Amygdala (tissue), 56 donors: ENCODE data around the gene AGAP3.

Experiments used
- DNase-seq, 56 donors: peaks; one replicate each; lab custom pipeline; 2025; lab: John Stamatoyannopoulos, UW

The AGAP3 gene

DNA sequence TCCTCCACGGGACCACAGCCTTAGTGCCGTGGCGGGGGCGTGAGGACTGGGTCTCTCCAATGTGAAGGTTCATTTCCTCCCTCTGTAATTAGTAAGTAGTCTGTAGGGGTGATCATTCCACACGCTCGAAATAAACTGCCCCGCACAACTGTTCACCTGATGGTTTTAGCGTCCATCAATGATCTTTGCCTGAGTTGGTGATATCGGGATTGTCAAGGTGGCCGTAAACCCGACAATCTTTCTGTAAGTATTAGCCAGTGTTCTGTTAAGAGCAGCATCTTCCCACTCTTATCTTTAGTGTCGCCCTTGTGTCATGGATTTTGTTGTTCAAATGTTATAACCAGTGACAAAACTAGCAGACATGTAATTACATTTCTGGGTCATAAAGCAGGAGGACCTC is 17.7 kb downstream of the AGAP3 start:
- DNase-seq, result no peak

DNA sequence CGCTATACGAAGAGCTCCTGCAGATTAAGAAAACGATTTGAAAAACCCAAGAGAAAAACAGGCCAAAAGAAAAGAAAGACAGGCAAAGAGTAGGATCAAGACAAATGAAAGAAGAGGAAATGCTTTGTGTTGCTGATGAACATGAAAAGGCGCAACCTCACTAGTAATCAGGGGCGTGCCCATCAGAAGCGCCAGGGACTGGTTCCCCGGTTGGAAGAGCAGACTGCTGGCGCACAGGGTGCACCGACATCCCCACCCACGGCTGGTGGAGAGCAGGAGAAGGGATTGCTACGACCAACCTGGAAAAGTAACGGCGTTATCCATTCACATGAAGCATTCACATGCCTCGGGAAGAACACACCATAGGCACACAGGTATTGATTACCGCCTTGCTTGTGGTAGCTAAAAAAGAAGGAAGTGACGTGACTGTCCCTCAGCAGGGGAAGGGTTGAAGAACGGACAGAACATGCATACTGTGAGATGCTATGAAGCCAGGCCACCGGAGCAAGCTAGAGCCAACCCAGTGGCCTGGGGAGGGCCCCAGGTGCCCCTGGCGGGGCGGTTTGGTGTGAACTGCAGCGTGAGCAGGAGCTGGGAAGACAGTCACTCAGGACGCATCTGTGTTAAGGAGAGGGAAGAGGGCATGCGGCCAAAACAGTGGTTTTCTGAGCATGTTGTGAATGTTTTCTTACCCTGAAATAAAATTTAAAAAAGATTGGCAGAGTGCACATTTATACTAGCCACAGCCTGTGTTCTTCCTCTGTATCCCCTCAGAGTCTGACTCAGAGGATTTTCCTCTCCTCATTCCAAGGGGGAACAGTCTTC is 18.3 kb downstream of the AGAP3 start:
- DNase-seq, result no peak

DNA sequence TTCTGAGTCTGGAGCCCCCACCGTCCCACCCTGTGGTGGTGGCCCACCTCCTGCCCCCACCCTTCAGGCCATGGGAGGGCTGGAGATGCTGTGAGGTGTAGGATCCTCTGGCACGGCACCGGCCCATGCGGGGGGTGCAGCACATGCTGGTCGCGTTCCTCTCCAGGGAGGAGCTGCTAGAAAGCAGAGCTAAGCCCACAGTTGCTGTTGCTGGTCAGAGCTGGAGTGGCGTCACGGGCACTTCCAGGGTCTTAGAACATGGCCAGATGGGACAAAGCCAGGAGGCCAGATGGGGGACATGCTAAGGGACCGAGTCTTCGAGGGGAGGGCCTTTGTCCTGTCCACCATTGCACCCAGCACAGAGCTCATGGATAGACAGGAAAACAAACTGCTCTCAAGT is 21.6 kb downstream of the AGAP3 start:
- no peak for DNase-seq

DNA sequence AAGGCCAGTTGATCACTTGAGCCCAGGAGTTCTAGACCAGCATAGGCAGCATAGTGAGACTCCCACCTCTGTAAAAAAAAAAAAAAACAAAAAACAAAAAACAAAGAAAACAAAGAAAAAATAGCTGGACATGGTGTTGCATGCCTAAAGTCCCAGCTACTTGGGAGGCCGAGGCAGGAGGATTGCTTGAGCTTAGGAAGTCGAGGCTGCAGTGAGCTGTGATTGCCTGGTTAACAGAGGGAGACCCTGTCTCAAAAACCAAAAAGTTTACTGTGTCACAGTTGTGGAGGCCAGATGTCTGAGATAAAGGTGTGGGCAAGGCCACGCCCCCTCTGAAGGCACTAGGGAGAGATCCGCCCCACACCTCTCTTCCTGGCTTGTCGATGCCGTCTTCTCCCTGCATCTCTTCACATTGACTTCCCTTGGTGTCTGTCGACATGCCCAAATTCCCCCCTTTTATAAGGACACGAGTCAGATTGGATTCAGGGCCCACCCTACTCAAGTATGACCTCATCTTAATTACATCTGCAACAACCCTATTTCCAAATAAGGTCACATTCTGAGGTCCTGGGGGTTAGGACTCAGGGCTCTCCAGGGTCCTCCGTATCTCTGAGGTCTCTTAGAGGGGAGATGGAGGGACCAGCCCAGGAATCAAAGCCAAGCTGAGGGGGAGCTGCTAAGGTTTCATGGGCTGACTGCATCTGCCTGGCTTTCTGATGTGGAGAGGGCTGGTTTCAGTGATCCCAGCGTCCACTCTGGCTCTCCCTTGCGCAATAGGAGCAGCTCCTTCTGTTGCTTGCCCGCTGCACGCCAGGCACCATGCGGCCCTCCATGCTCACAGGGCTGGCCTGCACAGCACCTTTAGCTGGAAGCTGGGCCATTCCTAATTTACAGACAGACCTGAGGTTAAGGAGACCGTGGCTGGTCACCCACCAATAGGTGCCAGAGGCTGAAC is 23.1 kb downstream of the AGAP3 start:
- DNase-seq, result no peak

DNA sequence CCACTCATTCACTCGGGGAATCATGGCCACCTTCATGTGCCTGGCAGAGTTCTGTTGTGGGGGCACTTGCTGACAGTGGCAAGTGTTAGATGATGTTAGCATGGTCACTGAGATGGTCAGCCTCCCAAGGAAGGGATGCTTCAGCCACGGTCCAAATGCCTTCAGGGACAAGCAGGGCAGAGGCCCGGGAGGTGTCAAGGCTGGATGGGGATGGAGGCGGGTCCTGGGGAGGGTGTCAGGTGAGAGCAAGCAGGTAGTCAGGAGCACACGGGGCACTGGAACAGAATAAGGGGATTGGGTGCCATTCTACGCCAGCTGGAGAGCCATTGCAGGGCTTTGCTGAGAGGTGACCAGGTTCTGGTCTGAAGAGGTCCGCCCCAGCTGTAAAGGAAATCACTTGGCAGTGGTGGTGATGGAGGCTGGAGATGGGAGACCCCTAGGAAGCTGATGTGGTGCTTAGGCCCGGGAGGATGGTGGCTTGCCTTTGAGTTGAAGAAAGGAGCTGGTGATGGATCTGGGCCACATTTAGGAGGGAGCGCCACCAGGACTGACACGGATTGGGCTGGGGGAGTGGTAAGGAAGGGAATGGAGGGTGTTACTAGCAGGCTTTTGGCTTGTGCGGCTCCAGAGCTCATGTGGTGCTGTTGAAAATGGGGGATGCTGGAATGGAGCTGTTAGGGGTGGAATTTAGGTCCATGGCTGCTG is 24.1 kb downstream of the AGAP3 start:
- DNase-seq, result no peak

DNA sequence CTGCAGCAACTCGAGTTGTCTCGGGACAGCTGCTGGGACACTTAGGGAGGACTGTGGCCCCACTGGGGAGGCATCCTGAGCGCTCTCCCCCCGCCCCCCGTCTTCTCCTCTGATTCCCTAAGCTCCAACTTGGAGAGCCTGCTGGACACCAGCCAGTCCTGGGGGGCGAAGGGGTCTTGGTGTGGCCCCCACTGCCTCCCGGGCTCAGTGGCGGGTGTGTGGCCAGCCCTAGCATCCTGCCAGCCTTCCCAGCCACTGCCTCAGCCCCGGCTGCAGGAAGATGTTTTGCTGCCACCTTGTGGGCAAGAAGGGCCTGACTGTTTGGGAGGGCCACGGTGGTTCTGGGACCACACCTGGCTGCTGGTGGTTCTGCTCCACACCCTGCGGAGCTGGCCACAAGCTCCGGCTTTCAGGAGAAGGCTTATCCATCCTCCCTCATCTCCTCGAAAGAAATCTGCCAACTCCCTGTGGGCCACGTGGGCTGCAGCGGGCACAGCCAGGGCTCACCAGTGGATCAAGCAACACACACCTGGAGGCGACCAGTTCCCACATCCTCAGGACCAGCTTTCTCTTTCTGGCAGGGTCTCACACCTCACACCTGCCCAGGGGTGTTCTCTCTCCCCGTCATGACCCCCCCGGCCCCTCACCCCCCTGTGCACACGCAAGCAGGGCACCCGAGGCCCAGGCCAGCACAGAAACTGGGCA is 24.8 kb downstream of the AGAP3 start:
- DNase-seq, result peak in 46 of 56 donors; percentile 12 to 80 (median 54)

DNA sequence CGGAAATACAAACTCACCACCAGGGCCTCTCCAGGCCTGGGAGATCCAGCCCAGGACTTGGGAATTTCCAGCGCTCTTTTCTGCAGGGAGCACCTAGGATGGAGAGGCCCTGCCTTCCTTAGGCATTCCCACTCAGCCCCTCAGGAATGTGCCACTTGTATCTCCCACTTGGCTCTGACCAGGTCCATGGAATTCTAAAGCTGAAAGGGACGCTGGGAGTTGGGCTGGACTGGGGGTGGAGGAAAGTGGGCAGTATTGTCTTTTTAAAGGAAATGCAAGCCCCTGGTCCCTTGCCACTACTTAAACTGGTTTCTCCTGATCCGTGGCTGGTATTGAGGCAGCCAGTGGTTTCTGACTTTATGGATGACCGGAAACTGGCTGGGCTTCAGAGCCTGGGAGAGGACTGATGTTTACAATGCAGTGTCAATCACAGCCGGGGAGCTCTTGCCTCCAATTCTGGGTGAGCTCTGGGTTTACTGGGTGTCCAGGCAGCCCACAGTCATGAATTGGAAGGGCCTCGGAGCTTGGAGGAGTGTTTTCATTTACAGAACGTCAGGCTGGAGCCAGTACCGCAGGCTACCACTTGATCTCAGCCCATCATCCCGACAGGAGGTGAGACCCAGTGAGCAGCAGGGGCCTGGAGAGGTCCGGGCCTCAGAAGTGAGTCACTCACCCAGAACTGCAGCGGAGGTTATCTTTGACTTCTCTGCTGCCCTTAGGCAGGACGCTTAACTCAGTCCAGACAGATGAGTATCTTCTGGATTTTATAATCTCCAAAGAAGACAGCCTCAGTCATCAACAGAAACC is 27.3 kb downstream of the AGAP3 start:
- DNase-seq, result no peak

DNA sequence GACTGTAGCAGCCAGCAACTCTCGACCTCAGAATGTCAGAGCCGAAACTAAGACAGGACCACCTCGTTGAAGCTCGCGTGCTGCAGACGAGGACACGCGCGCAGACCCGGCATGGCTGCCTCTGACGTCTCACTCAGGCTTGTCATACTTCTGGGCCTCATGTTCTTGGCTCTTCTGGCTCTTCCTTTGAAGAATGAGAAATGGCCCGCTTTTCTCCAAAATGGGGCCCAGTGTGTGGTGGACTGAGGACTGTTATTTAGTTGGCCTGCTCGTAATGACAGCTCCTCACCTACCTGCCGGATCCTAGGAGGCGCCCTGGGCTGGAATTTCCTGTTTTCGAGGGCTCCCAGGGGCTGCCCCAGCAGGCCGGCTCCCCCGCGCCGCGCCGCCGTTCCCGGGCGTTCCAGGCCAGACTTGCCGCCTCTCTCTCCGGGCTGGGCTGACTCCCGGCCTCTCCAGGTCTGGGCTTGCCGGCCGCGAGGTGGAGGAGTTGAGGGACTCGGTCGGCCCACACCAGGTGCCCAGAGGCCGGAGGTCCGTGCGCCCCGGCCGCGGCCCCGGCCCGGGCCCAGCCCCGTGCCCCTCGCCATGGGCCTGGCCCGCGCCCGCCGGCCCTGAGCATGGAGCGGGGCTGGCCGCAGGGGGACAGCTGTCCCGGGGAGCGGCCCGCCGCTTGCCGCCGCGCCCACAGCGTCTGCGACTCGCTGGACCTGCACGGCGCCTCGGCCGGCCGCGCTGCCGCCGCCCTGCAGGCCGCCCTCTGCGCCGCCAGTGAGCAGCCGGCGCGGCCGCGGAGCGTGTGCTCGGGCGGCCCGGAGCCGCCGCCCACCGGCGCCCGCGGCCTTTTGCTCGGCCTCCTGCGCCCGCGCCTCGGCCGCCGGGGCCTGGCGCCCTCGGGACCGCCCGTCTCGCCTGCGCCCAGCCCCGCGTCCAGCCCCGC is 28.1 kb downstream of the AGAP3 start:
- no peak for DNase-seq

DNA sequence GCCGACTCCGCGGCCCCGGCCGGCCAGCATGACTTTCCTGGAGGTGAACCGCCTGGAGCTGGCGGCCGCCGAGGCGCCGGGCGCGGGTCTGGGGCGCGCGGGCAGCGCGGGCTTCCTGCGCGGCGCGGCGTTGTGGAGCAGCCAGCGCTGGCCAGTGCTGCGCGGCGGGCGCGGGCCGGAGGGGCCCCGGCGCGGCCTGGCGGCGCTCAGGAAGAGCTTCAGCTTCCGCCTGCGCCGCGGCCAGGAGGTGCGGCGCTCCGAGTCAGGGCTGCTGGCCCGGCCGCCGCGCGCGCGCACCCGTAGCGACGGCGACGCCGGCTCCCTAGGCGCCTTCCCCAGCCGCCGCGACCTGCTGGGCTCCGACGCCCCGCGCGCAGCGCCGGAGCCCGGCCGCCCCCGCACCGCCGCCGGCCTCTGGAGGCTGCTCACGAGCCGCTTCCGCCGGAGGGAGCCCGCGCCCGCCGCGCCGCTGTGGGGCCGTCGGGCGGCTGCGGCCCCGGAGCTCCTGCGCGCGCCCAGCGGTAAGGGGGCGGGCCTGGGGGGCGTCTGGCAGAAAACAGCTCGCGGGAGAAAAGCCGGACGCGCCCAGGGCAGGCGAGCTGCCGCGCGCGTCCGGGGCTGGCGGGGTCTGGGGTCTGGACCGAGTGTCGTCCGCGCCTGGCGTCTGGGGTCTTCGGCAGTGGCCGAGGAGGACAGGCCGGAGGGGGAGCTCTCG is 29.0 kb downstream of the AGAP3 start:
- peak in 1 of 56 donors; percentile 25 for DNase-seq

DNA sequence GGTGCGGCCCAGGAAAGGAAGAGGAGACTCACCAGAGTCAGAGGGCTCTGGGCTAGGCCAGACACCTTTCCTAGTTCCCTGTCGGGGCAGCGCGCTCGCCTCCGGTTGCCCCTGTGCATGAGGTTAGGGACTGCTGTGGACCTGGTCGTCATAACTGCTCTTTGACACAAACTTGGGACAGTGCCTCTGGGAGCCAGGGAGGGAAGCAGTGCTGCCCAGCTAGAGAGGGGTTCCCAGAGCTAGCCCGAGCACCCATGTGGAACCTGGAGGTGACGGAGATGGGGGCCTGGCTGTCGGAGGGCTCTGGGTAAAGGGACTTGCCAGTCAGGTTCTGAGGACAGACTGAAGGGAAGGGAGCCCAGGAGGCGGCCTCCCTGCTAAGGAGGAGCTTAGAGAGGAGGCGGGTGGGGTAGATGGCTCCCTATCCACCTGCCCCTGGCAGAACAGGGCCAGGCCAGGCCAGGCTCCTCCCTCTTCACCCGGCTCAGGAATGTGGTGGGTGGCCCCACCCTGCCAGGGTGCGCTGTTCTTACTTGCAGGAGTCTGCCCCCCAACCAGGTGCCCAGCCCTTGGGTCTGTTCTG is 29.7 kb downstream of the AGAP3 start:
- DNase-seq, result no peak

DNA sequence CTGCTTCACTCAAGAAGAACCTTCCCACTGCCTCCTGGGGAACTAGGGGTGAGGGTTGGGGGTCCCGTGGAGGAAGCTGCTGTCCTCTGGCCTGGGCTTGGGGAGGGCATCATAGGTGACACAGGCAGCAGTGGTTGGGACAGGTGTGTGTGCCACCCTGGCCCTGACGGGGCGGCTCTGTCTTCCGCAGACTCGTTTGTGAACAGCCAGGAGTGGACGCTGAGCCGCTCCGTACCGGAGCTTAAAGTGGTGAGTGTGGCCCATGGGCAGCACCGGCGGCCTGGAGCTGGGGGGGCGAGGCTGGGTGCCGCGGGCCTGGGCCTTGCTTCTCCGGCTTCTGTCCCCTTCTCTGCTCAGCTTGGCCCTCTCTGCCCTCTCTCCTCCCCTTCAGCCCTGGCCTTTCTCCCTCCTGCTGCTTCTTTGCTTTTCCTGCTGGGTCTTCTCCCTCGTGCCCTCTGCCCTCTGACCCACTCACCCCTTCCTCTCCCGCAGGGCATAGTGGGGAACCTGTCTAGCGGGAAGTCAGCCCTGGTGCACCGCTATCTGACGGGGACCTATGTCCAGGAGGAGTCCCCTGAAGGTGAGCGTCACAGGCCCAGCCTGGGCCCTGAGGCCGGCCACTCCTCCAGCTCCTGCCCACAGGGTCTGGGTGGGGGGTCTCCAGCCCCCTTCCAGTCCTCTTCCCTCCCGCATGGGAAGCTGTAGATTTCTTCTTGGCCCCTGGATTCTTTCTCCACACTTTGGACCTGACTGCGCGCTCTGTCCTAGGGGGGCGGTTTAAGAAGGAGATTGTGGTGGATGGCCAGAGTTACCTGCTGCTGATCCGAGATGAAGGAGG is 30.5 kb downstream of the AGAP3 start:
- no peak for DNase-seq

DNA sequence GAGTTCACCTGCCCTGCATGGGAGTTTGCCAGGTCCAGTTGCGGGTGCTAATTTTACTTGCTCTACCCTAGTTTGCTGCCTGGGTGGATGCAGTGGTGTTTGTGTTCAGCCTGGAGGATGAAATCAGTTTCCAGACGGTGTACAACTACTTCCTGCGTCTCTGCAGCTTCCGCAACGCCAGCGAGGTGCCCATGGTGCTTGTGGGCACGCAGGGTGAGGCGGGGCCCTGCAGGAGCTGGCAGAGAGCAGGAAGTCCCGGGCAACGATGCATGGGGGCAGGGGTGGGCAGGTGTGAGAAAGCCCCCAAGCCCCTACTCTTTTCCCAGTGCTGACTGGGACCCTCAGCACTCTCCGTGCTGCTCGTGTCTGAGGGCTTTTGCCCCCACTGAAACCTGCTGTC is 31.3 kb downstream of the AGAP3 start:
- DNase-seq, result no peak

DNA sequence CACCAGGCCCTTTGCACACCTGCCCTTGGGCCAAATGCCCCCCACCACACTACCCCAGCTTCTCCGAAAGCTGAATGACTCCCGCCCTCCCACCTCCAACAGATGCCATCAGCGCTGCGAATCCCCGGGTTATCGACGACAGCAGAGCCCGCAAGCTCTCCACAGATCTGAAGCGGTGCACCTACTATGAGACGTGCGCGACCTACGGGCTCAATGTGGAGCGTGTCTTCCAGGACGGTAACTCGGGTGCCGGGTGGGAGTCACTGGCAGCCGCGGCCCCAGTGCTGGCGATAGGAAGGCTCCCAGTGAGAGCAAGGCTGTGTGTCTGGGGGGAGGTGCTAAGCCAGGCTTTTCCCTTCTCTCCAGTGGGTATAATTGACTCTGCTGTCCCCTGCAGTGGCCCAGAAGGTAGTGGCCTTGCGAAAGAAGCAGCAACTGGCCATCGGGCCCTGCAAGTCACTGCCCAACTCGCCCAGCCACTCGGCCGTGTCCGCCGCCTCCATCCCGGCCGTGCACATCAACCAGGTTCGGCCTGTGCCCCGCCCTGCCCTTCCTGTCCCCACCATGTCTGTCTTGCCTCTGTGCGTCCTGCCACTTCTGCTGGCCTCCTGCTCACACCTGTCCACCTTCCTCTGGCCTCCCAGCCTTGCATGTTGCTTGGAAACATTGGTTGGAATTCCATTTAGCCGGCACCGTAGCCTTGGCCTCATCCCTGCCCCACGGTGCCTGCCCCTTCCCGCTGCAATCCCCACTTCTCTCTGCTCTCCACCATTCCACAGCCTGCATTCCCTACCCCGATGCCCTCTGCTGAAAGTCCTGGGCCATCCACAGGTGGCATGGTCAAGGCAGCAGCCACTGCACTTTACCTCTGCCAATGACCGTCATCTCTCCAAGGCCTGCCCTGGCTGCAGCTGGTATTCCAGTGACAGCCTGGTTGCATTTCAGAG is 32.1 kb downstream of the AGAP3 start:
- DNase-seq, result no peak

DNA sequence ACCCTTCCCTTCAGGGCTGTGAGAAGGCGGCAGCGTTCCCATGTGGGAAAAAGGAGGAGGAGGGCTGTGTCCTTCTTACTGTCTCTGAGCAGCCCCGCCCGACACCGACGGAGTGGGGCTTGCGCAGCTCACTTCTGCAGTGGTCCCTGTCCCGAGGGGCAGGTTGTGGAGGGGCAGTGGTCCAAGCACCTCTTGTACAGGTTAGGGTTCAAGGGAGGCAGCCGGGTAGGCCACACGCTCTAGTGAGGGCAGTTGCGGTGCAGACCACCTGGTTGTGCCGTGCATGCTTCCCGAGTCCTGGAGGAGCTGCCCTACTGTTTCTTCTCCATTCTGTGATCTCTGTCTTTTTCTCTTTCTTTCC is 32.8 kb downstream of the AGAP3 start:
- no peak for DNase-seq

DNA sequence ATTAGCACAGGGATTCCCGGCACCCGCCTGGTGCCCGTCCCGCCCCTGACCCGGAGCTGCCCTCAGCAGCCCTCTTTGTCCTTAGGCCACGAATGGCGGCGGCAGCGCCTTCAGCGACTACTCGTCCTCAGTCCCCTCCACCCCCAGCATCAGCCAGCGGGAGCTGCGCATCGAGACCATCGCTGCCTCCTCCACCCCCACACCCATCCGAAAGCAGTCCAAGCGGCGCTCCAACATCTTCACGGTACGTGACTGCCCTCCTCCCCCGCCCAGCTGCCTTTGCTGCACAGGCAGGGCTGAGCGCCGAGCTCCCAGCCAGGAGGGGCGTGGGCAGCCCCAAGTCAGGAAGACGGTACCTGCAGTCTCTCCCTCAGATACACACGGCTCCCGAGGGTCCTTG is 33.6 kb downstream of the AGAP3 start:
- peak in 30 of 56 donors; percentile 17 to 69 (median 34) for DNase-seq
